Peyer's patch (tissue), 4 donors: Measurements from ENCODE around the gene EPHB1. TPM values are rescaled to one million over a fixed set of nuclear protein-coding genes. Genes with fewer than 3 reads are reported as not detected.

Experiments used
- DNase-seq, 3 donors: peaks; one replicate each; pipeline ENCODE4 v3.0.0-alpha.2; 2017 to 2019
- H3K27ac ChIP-seq, 4 donors: fragments of 200-600 bp; sonication (generic); one replicate each; pipeline ENCODE4 v1.5.1; 2016 to 2019
- H3K27me3 ChIP-seq, 2 donors: fragments of 200-600 bp; sonication (generic); one replicate each; pipeline ENCODE4 v1.5.1; 2019
- H3K36me3 ChIP-seq, 3 donors: fragments of 200-600 bp; sonication (generic); one replicate each; pipeline ENCODE4 v1.5.1; 2016 to 2019
- H3K4me1 ChIP-seq, 4 donors: fragments of 200-600 bp; sonication (generic); one replicate each; pipeline ENCODE4 v1.5.1; 2016 to 2019
- H3K4me3 ChIP-seq, 4 donors: fragments of 200-600 bp; sonication (generic); 1 replicate in 3 of 4; 2 replicates in 1 of 4; pipeline ENCODE4 v1.5.1; 2016 to 2019; ENCODE audit warnings: mild to moderate bottlenecking in 1 of 4
- H3K9me3 ChIP-seq, 4 donors: fragments of 200-600 bp; sonication (generic); one replicate each; pipeline ENCODE4 v1.5.1; 2016 to 2019; ENCODE audit warnings: mild to moderate bottlenecking in 1 of 4
- POLR2A ChIP-seq, 2 donors: fragments of 450-650 bp; IDR thresholded peaks; one replicate each; pipeline ENCODE4 v1.5.1; 2017; ENCODE audit warnings: antibody characterized with exemption in 2 of 2, mild to moderate bottlenecking in 2 of 2, moderate library complexity in 2 of 2
- total RNA-seq, 4 donors: library from RNA; depleted of rRNA; stranded (reverse); fragments of >200 nt; gene quantifications; one replicate each; pipeline ENCODE4 v1.1.0, GENCODE V29; 2016
- TF ChIP-seq, protein P1 (sequence below), 6 experiments: fragments of 450-650 bp in 4 of 6; fragments of 200-600 bp in 2 of 6; sonication (generic) in 1 of 6; IDR thresholded peaks; one replicate each; pipeline ENCODE4 v1.5.1; 2017 to 2019; ENCODE audit warnings: antibody characterized with exemption in 6 of 6, mild to moderate bottlenecking in 3 of 6, moderate library complexity in 1 of 6

Gene EPHB1
- total RNA-seq, 4 donors from 2014 or later = 0.18 to 3.2 (median 0.68) TPM

- Histone ChIP-seq H3K27ac (no peak overlapping the region), H3K4me3 (no peak overlapping the region), H3K4me1 (no peaks in the 10 kb centered on the region), H3K9me3 (no peaks in the 10 kb centered on the region), H3K27me3 (no peaks in the 10 kb centered on the region), H3K36me3 (no peaks in the 10 kb centered on the region)
- no peak for DNase-seq
- TF ChIP-seq, protein P1, sequence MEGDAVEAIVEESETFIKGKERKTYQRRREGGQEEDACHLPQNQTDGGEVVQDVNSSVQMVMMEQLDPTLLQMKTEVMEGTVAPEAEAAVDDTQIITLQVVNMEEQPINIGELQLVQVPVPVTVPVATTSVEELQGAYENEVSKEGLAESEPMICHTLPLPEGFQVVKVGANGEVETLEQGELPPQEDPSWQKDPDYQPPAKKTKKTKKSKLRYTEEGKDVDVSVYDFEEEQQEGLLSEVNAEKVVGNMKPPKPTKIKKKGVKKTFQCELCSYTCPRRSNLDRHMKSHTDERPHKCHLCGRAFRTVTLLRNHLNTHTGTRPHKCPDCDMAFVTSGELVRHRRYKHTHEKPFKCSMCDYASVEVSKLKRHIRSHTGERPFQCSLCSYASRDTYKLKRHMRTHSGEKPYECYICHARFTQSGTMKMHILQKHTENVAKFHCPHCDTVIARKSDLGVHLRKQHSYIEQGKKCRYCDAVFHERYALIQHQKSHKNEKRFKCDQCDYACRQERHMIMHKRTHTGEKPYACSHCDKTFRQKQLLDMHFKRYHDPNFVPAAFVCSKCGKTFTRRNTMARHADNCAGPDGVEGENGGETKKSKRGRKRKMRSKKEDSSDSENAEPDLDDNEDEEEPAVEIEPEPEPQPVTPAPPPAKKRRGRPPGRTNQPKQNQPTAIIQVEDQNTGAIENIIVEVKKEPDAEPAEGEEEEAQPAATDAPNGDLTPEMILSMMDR (IDR thresholded peaks at IDR 0.05) = no peak
- no peak for TF ChIP-seq POLR2A (IDR thresholded peaks at IDR 0.05)
These were observed 101.1 kb downstream of the EPHB1 start for GRCh38 chr3:134896141-134896540.

GRCh38 chr3:134896696-134897095 is 101.6 kb downstream of the EPHB1 start:
- no peak overlapping the region for H3K4me3 ChIP-seq
- no peak for DNase-seq
- no peaks in the 10 kb centered on the region for H3K4me1 ChIP-seq
- no peaks in the 10 kb centered on the region for H3K27me3 ChIP-seq
- no peaks in the 10 kb centered on the region for H3K36me3 ChIP-seq
- no peak overlapping the region for H3K27ac ChIP-seq
- no peaks in the 10 kb centered on the region for H3K9me3 ChIP-seq
- TF ChIP-seq POLR2A (IDR thresholded peaks at IDR 0.05) = no peak
- TF ChIP-seq, protein P1 (IDR thresholded peaks at IDR 0.05) = no peak

GRCh38 chr3:134897391-134898141 is 102.5 kb downstream of the EPHB1 start:
- Histone ChIP-seq H3K36me3 (no peaks in the 10 kb centered on the region), H3K27ac (no peak overlapping the region), H3K4me3 (no peak overlapping the region), H3K9me3 (no peaks in the 10 kb centered on the region), H3K27me3 (no peaks in the 10 kb centered on the region), H3K4me1 (no peaks in the 10 kb centered on the region)
- DNase-seq = no peak
- TF ChIP-seq, protein P1 (IDR thresholded peaks at IDR 0.05) = no peak
- TF ChIP-seq POLR2A (IDR thresholded peaks at IDR 0.05) = no peak

- no peak for DNase-seq
- no peak overlapping the region for H3K27ac ChIP-seq
- H3K27me3 ChIP-seq = no peaks in the 10 kb centered on the region
- H3K4me1 ChIP-seq = no peaks in the 10 kb centered on the region
- H3K4me3 ChIP-seq = no peak overlapping the region
- TF ChIP-seq POLR2A (IDR thresholded peaks at IDR 0.05) = no peak
- TF ChIP-seq, protein P1 (IDR thresholded peaks at IDR 0.05) = no peak
- H3K9me3 ChIP-seq = no peaks in the 10 kb centered on the region
- no peaks in the 10 kb centered on the region for H3K36me3 ChIP-seq
These were observed 103.2 kb downstream of the EPHB1 start for GRCh38 chr3:134898181-134898754.

DNA sequence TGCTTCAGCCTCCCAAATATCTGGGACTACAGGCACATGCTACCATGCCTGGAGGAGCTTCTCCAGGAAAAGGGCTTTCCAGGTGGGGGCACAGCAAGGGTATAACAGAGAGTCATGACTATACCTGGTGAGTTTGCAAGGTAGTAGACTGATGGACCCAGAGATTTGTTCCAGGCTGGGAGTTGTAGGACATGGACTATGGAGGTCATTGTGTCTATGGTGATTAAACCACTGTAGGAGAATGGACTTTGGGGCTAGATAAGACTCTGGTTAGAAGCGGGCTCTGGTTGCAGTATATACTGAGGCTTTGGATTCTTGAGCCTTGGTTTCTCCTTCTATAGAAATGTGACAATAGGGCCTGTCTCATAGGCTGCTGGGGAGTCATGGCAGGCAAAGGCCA is 104.7 kb downstream of the EPHB1 start:
- no peaks in the 10 kb centered on the region for H3K4me1 ChIP-seq
- H3K4me3 ChIP-seq = no peak overlapping the region
- H3K36me3 ChIP-seq = no peaks in the 10 kb centered on the region
- TF ChIP-seq, protein P1 (IDR thresholded peaks at IDR 0.05) = no peak
- no peak for TF ChIP-seq POLR2A (IDR thresholded peaks at IDR 0.05)
- no peaks in the 10 kb centered on the region for H3K27me3 ChIP-seq
- H3K9me3 ChIP-seq = no peaks in the 10 kb centered on the region
- no peak for DNase-seq
- H3K27ac ChIP-seq = no peak overlapping the region
